Gastrocnemius medialis (tissue), 4 donors: Measurements from ENCODE around the gene RPS2. TPM values are rescaled to one million over a fixed set of nuclear protein-coding genes. Genes with fewer than 3 reads are reported as not detected.
"Not testable (repeated sequence)": the region's sequence is repeated elsewhere in the genome, so short reads cannot be mapped to it uniquely, and the experiment has no call there.

Experiments
- ATAC-seq, 2 donors: fragments of 150-250 bp; one replicate each; pipeline ENCODE4 v1.9.1; 2016
- DNase-seq, 2 donors: peaks; one replicate each; pipeline ENCODE4 v3.0.0-alpha.2; 2019
- H3K27ac ChIP-seq, 4 donors: fragments of 200-600 bp; sonication (generic); 1 replicate in 1 of 4; 2 replicates in 3 of 4; pipeline ENCODE4 v1.5.1; 2016 to 2018; ENCODE audit warnings: mild to moderate bottlenecking in 2 of 4, moderate library complexity in 1 of 4
- H3K27me3 ChIP-seq, 3 donors: fragments of 200-600 bp; sonication (generic) in 2 of 3; 1 replicate in 1 of 3; 2 replicates in 2 of 3; pipeline versions ENCODE4 v1.5.1 to v1.6.0; 2016 to 2019; ENCODE audit warnings: mild to moderate bottlenecking in 1 of 3, moderate library complexity in 1 of 3
- H3K36me3 ChIP-seq, 2 donors: fragments of 200-600 bp; sonication (generic) in 1 of 2; one replicate each; pipeline ENCODE4 v1.5.1; 2017 to 2018
- H3K4me1 ChIP-seq, 2 donors: fragments of 200-600 bp; sonication (generic) in 1 of 2; one replicate each; pipeline ENCODE4 v1.5.1; 2016 to 2017; ENCODE audit warnings: mild to moderate bottlenecking in 2 of 2
- H3K4me3 ChIP-seq, 4 donors: fragments of 200-600 bp; sonication (generic) in 3 of 4; 1 replicate in 1 of 4; 2 replicates in 3 of 4; pipeline ENCODE4 v1.5.1; 2016 to 2019; ENCODE audit warnings: mild to moderate bottlenecking in 2 of 4
- H3K9me3 ChIP-seq, 3 donors: fragments of 200-600 bp; sonication (generic) in 2 of 3; 1 replicate in 1 of 3; 2 replicates in 2 of 3; pipeline ENCODE4 v1.5.1; 2016 to 2019
- POLR2A ChIP-seq, 2 donors: fragments of 450-650 bp; IDR thresholded peaks; one replicate each; pipeline ENCODE4 v1.6.1; 2017; ENCODE audit warnings: antibody characterized with exemption in 2 of 2, mild to moderate bottlenecking in 2 of 2, moderate library complexity in 2 of 2
- in situ Hi-C, 4 donors: fragments of 200-750 bp; cut with MboI; loops; one replicate each; pipeline versions ENCODE4 v1.15.0 to v1.8.0; 2017; ENCODE audit warnings: low sequenced_read_pairs in 4 of 4
- intact Hi-C: fragments of 100-400 bp; cut with DNase I; formaldehyde crosslinking; loops from one replicate; pipeline ENCODE4 v1.15.1; 2023; ENCODE audit warnings: low total_unique reads
- total RNA-seq, 4 donors: library from RNA; depleted of rRNA; stranded (reverse); fragments of >200 nt; gene quantifications; one replicate each; pipeline versions ENCODE4 v1.1.0 to v1.2.3, GENCODE V29; 2016
- TF ChIP-seq, protein P1 (sequence below), 5 experiments: fragments of 450-650 bp in 3 of 5; fragments of 200-600 bp in 2 of 5; sonication (generic) in 2 of 5; IDR thresholded peaks in 4 of 5; conservative IDR thresholded peaks in 1 of 5; 1 replicate in 4 of 5; 2 replicates in 1 of 5; pipeline ENCODE4 v1.5.1; 2016 to 2019; ENCODE audit warnings: antibody characterized with exemption in 5 of 5, mild to moderate bottlenecking in 3 of 5, moderate library complexity in 3 of 5

RPS2 gene
- total RNA-seq, 4 donors from 2014 or later = 1,162 to 1,876 (median 1,684) TPM

DNA sequence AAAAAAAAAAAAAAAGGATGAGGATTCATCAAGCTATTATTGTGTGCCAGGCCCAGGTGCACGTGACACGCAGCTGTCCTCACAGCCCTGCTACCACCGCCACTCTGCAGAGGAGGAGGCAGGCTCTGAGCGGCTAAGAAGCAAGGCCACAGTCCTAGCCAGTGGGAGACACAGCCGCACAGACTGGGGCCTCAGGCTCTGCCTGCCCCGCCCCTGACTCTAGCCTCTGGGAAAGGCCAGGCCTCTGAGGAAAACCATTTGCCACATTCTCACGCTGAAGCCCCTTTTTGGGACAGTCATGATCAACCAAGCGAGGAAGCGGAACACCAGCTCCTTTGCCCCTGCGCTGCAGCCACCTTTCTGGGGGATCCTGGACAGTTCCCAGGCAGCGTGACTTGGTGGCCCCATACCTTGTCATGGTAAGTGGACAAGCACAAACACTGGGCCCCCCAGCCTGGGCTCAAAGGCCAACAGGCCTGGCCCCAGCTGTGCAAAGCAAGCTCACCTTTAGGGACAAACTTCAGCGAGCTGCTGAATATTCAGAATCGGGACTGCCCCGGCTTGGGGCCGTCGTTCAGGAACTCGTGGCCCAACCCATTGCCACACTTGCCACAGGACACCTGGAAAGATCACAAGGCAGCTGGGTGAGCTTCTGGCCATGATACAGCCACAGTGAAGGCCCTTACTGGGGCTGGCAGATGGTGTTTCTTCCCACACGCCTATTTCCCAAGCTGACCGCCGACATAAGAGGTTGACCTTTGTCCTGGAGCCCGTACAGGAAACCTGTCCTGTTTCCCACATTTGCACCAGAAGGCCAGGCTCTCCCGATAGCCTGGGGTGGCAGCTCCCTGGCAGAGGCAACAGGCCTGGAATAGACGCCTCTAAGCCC lies 24.1 kb downstream of the RPS2 start:
- in situ Hi-C loops (no loop called here), intact Hi-C loops (loop anchor here (10.0 kb wide), 1 partner anchor 594 kb away; the partner anchor contains the start of genes CEMP1 and PDPK1)
- TF ChIP-seq, protein P1, sequence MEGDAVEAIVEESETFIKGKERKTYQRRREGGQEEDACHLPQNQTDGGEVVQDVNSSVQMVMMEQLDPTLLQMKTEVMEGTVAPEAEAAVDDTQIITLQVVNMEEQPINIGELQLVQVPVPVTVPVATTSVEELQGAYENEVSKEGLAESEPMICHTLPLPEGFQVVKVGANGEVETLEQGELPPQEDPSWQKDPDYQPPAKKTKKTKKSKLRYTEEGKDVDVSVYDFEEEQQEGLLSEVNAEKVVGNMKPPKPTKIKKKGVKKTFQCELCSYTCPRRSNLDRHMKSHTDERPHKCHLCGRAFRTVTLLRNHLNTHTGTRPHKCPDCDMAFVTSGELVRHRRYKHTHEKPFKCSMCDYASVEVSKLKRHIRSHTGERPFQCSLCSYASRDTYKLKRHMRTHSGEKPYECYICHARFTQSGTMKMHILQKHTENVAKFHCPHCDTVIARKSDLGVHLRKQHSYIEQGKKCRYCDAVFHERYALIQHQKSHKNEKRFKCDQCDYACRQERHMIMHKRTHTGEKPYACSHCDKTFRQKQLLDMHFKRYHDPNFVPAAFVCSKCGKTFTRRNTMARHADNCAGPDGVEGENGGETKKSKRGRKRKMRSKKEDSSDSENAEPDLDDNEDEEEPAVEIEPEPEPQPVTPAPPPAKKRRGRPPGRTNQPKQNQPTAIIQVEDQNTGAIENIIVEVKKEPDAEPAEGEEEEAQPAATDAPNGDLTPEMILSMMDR (IDR thresholded peaks at IDR 0.05 in 4 of 5, conservative IDR thresholded peaks at IDR 0.05 in 1 of 5) = no peak
- peak in 1 of 2 donors; percentile 26 for TF ChIP-seq POLR2A (IDR thresholded peaks at IDR 0.05)
- peak overlapping the region; percentile 98 to 100 (median 98) for H3K27ac ChIP-seq
- H3K36me3 ChIP-seq = peaks cover 4 to 39% of the 10 kb centered on the region in 2 donors
- peak in 1 of 2 donors; percentile 88 for DNase-seq
- H3K9me3 ChIP-seq = no peaks in the 10 kb centered on the region
- peaks cover 28 to 42% of the 10 kb centered on the region in 2 donors for H3K4me1 ChIP-seq
- no peaks in the 10 kb centered on the region for H3K27me3 ChIP-seq
- H3K4me3 ChIP-seq = peak overlapping the region in 2 of 4 donors; percentile 13 to 15
- ATAC-seq = peak; percentile 15 to 50

DNA sequence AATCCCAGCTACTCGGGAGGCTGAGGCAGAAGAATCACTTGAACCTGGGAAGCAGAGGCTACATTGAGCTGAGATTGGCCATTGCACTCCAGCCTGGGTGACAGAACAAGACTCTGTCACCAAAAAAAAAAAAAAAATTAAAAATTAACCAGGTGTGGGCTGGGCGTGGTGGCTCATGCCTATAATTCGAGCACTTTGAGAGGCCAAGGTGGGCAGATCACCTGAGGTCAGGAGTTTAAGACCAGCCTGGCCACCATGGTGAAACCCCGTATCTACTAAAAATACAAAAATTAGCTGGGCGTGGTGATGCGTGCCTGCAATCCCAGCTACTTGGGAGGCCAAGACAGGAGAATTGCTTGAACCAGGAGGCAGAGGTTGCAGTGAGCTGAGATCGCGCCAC lies 24.8 kb downstream of the RPS2 start:
- DNase-seq, H3K9me3 ChIP-seq, H3K27me3 ChIP-seq, in situ Hi-C loops, H3K4me3 ChIP-seq, ATAC-seq: not testable (repeated sequence)
- intact Hi-C loops = loop anchor here (10.0 kb wide), 1 partner anchor 595 kb away; the partner anchor contains the start of genes CEMP1 and PDPK1
- Histone ChIP-seq H3K27ac (peak overlapping the region; percentile 98 to 100 (median 98)), H3K36me3 (peaks cover 4 to 39% of the 10 kb centered on the region in 2 donors), H3K4me1 (peaks cover 28 to 37% of the 10 kb centered on the region in 2 donors)

DNA sequence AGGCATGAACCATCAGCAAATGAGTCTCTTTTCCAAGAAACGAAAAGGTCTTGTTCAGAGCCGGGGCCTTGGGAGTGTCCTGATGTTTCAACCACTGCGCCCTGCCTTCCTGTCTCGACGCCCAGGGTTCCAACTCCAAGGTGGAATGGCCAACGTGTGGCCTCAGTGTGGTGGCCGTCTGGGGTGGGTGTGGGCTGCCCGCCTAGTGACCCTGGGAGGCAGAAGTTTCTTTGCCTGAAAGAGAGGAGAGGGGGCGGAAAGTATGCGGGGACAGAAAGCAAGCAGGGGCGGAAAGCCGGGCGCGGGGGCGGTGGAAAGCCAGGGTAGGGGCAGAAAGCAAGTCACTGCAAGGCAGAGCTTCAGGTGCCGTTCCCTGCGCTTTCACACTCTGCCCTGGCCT lies 25.7 kb downstream of the RPS2 start:
- in situ Hi-C loops = no loop called here
- Histone ChIP-seq H3K27me3 (no peaks in the 10 kb centered on the region), H3K4me1 (peaks cover 24 to 32% of the 10 kb centered on the region in 2 donors), H3K4me3 (no peak overlapping the region), H3K27ac (peak overlapping the region in 3 of 4 donors; percentile 98 to 100 (median 99)), H3K36me3 (peaks cover 4 to 39% of the 10 kb centered on the region in 2 donors), H3K9me3 (no peaks in the 10 kb centered on the region)
- ATAC-seq = no peak
- intact Hi-C loops = no loop called here
- no peak for DNase-seq
- TF ChIP-seq, protein P1 (IDR thresholded peaks at IDR 0.05 in 4 of 5, conservative IDR thresholded peaks at IDR 0.05 in 1 of 5) = no peak
- no peak for TF ChIP-seq POLR2A (IDR thresholded peaks at IDR 0.05)

DNA sequence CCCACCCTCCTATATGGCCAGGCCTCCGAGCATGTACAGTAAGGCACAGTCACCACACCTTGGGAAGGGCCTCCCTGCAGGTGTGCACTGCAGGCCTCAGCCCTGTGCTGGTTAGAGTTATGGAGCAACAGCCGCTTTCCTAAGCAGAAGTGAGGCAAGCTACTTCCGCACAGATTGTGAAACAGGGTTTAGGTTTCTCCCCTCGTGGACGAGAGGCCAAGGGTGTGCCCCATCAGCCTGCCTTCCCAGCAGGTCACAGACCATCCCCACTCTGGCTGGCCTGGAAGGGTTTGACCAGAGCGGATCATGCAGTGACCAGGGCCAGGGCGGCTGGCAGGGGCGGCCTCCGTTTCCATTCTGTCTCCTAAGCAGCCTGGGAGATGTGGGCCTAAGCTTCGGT lies 26.3 kb downstream of the RPS2 start:
- Histone ChIP-seq H3K4me1 (peaks cover 19 to 32% of the 10 kb centered on the region in 2 donors), H3K27ac (peak overlapping the region in 3 of 4 donors; percentile 98 to 100 (median 99)), H3K4me3 (no peak overlapping the region), H3K36me3 (peaks cover 4 to 39% of the 10 kb centered on the region in 2 donors), H3K9me3 (no peaks in the 10 kb centered on the region), H3K27me3 (no peaks in the 10 kb centered on the region)
- DNase-seq = peak in 1 of 2 donors; percentile 71
- no peak for ATAC-seq
- TF ChIP-seq POLR2A (IDR thresholded peaks at IDR 0.05) = peak in 1 of 2 donors; percentile 20
- TF ChIP-seq, protein P1 (IDR thresholded peaks at IDR 0.05 in 4 of 5, conservative IDR thresholded peaks at IDR 0.05 in 1 of 5) = no peak
- in situ Hi-C loops = no loop called here
- intact Hi-C loops = no loop called here

DNA sequence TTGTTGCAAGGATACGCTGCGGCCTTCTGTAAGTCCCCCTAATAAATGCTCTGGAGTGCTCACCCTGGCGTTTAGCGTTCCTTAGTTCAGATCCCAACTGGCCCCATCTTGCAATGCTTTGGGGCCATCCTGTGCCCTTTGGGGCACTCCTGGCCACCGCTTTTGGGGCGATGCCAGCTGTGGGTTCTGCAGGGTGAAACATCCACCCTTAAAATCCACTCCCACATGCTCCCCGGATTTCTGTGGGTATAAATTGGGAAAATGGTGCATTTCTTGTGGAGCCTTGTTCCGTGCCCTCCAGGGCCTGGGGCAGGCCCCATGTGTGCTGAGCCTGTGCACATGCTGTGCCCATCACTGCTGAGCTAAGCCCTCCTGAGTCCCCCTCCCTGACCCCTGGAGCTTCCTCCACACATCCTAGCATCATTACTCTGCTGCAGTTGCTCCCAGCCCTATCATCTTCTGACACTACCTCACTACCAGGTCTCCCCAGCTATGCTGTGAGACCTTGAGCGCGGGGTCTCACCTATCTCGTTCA lies 27.6 kb downstream of the RPS2 start:
- no peak for TF ChIP-seq POLR2A (IDR thresholded peaks at IDR 0.05)
- TF ChIP-seq, protein P1 (IDR thresholded peaks at IDR 0.05 in 4 of 5, conservative IDR thresholded peaks at IDR 0.05 in 1 of 5) = no peak
- Histone ChIP-seq H3K27ac (no peak overlapping the region), H3K9me3 (no peaks in the 10 kb centered on the region), H3K4me1 (peaks cover 14 to 25% of the 10 kb centered on the region in 2 donors), H3K27me3 (no peaks in the 10 kb centered on the region), H3K36me3 (peaks cover 4 to 39% of the 10 kb centered on the region in 2 donors), H3K4me3 (no peak overlapping the region)
- intact Hi-C loops = no loop called here
- DNase-seq (no peak), ATAC-seq (no peak)
- in situ Hi-C loops = no loop called here
